Choroid plexus epithelial cell (primary cell): ENCODE measurements around the gene GRPEL1.
A peak's percentile ranks its signal among the peaks of the same experiment; 100 is the strongest.
"Not testable (repeated sequence)": the region's sequence is repeated elsewhere in the genome, so short reads cannot be mapped to it uniquely, and the experiment has no call there.

Source experiments
- DNase-seq: peaks from one replicate; pipeline ENCODE4 v3.0.0-alpha.2; 2010; ENCODE audit warnings: low read depth
- H3K4me3 ChIP-seq: 2 replicates; pipeline ENCODE4 v1.5.1; 2011; ENCODE audit warnings: low read depth, mild to moderate bottlenecking, control low read depth, low read length, moderate library complexity
- CTCF ChIP-seq: conservative IDR thresholded peaks from 2 replicates; pipeline ENCODE4 v1.5.1; 2011; ENCODE audit warnings: low read depth, mild to moderate bottlenecking, control low read depth, inconsistent platforms, low read length, moderate library complexity

GRPEL1 gene

GRCh38 chr4:7092026-7092425 is 24.2 kb upstream of the GRPEL1 start:
- no peak overlapping the region for H3K4me3 ChIP-seq
- DNase-seq = no peak
- no peak for TF ChIP-seq CTCF

GRCh38 chr4:7089213-7089986 is 21.5 kb upstream of the GRPEL1 start:
- TF ChIP-seq CTCF = no peak
- no peak overlapping the region for H3K4me3 ChIP-seq
- no peak for DNase-seq

GRCh38 chr4:7087036-7087435 is 19.2 kb upstream of the GRPEL1 start:
- TF ChIP-seq CTCF = no peak
- no peak overlapping the region for H3K4me3 ChIP-seq
- DNase-seq = no peak

GRCh38 chr4:7086384-7086783 is 18.5 kb upstream of the GRPEL1 start:
- no peak overlapping the region for H3K4me3 ChIP-seq
- DNase-seq = no peak
- no peak for TF ChIP-seq CTCF

- H3K4me3 ChIP-seq = peak overlapping the region; percentile 23
- DNase-seq = not testable (repeated sequence)
Observed at GRCh38 chr4:7084564-7084961, 16.7 kb upstream of the GRPEL1 start.

GRCh38 chr4:7083597-7084563 is 16.0 kb upstream of the GRPEL1 start:
- TF ChIP-seq CTCF = no peak
- peak overlapping the region; percentile 23 for H3K4me3 ChIP-seq
- DNase-seq = no peak

- not testable (repeated sequence) for DNase-seq, H3K4me3 ChIP-seq
Observed at GRCh38 chr4:7079909-7080308, 12.0 kb upstream of the GRPEL1 start.

GRCh38 chr4:7079483-7079882 is 11.6 kb upstream of the GRPEL1 start:
- H3K4me3 ChIP-seq, DNase-seq: not testable (repeated sequence)
